ENCODE measurements around the gene RECQL. TPM values are rescaled to one million over a fixed set of nuclear protein-coding genes. Genes with fewer than 3 reads are reported as not detected.
A peak's percentile ranks its signal among the peaks of the same experiment; 100 is the strongest.

Gene RECQL
- total RNA-seq, 6 donors from 2014 or later: 15.7 to 34.2 (median 28.0) TPM

DNA sequence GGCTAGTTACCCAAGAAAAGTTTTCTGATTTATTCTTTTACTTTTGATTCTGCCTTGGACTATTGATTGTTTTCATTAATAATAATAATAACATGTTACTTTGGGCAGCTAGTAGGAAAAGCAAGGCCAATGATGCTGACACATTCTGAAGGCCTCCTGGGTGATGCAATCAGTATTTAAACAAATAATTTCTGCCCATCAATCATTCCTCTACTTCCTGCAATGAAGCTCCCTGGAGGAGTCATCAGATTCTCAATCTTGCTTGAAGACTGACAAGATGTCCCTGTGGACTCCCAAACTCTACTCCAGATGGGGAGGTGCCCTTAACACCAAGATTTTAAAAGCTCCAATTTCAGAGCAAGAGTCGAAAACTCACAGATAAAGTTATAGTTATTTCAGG, 24.6 kb upstream of the RECQL start, which contains the start of gene SPX:
TSS of gene SPX (plus strand) at position 244 of the 400 bp plus-strand sequence. CDS start 177 bp downstream, outside the sequence.
- H3K27me3 ChIP-seq: peaks cover 0 to 10% (median 2%) of the 10 kb centered on the region in 4 donors
- peaks cover 0 to 25% (median 12%) of the 10 kb centered on the region in 4 donors for H3K4me1 ChIP-seq
- 85 to 100% methylated on average over 1 of the region's 1 CpG for WGBS, 2 donors
- no peaks in the 10 kb centered on the region for H3K36me3 ChIP-seq
- DNase-seq (no peak), ATAC-seq (ENCODE audit: low FRiP score in 2 of 2) (no peak)
- no peak within 1 kb of the TSS for H3K27ac ChIP-seq
- TF ChIP-seq EP300 (IDR thresholded peaks at IDR 0.05) (no peak), POLR2A (IDR thresholded peaks at IDR 0.05) (no peak), POLR2AphosphoS5 (IDR thresholded peaks at IDR 0.05) (no peak)
- TF ChIP-seq, protein P1, sequence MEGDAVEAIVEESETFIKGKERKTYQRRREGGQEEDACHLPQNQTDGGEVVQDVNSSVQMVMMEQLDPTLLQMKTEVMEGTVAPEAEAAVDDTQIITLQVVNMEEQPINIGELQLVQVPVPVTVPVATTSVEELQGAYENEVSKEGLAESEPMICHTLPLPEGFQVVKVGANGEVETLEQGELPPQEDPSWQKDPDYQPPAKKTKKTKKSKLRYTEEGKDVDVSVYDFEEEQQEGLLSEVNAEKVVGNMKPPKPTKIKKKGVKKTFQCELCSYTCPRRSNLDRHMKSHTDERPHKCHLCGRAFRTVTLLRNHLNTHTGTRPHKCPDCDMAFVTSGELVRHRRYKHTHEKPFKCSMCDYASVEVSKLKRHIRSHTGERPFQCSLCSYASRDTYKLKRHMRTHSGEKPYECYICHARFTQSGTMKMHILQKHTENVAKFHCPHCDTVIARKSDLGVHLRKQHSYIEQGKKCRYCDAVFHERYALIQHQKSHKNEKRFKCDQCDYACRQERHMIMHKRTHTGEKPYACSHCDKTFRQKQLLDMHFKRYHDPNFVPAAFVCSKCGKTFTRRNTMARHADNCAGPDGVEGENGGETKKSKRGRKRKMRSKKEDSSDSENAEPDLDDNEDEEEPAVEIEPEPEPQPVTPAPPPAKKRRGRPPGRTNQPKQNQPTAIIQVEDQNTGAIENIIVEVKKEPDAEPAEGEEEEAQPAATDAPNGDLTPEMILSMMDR (IDR thresholded peaks at IDR 0.05): no peak
- peaks cover 0 to 3% (median 0%) of the 10 kb centered on the region in 4 donors for H3K9me3 ChIP-seq
- H3K4me3 ChIP-seq: peak within 1 kb of the TSS in 2 of 4 donors; percentile 59 to 65

DNA sequence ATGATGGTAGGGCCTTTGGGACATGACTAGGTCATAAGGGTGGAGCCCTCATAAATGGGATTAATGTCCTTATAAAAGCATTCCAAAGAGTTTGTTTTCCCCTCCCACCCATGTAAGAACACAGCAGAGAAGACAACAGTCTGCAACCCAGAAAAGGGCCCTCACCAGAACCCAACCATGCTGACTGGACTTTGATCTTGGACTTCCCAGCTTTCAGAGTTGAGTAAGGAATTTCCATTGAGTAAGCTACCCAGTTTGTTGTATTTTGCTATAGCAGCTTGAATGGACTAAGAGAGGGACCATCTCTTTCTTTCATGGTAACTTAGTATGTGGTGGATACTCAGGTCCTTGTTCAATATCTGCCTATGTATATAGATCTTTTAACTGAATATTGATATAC, 21.7 kb upstream of the RECQL start:
- H3K4me1 ChIP-seq: peaks cover 0 to 12% (median 6%) of the 10 kb centered on the region in 4 donors
- peaks cover 0 to 3% (median 0%) of the 10 kb centered on the region in 4 donors for H3K9me3 ChIP-seq
- H3K36me3 ChIP-seq: no peaks in the 10 kb centered on the region
- ATAC-seq (ENCODE audit: low FRiP score in 2 of 2) (no peak), DNase-seq (no peak)
- TF ChIP-seq POLR2A (IDR thresholded peaks at IDR 0.05) (no peak), EP300 (IDR thresholded peaks at IDR 0.05) (no peak), POLR2AphosphoS5 (IDR thresholded peaks at IDR 0.05) (no peak)
- TF ChIP-seq, protein P1 (IDR thresholded peaks at IDR 0.05): no peak
- H3K4me3 ChIP-seq: no peak overlapping the region
- H3K27me3 ChIP-seq: peaks cover 0 to 10% (median 2%) of the 10 kb centered on the region in 4 donors
- no peak overlapping the region for H3K27ac ChIP-seq

DNA sequence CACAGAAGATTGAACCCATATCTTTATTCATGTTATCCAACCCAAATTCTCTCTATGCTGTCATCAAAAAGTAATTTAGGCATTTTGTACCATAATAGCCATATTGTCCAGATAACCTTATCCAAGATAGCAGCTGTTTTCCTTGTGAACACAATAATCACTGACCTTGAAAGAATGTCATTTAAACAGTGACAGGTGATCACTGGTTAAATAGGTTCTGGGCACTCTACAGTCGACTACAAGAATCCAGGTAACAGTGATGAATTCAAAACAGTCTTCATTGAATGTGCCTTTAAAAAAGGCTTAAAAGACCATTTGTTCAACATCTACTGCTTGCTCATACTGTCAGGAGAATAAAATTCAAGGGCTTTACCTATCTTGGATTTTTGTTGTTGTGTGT, 20.1 kb upstream of the RECQL start:
- no peaks in the 10 kb centered on the region for H3K27me3 ChIP-seq
- no peak overlapping the region for H3K4me3 ChIP-seq
- H3K36me3 ChIP-seq: peaks cover 0 to 13% (median under 1%) of the 10 kb centered on the region in 4 donors
- no peak overlapping the region for H3K27ac ChIP-seq
- ATAC-seq (ENCODE audit: low FRiP score in 2 of 2) (no peak), DNase-seq (no peak)
- H3K4me1 ChIP-seq: no peaks in the 10 kb centered on the region
- H3K9me3 ChIP-seq: peaks cover 0 to 3% (median 0%) of the 10 kb centered on the region in 4 donors
- WGBS, 2 donors: 43 to 44% methylated on average over 1 of the region's 1 CpG
- TF ChIP-seq POLR2A (IDR thresholded peaks at IDR 0.05) (no peak), POLR2AphosphoS5 (IDR thresholded peaks at IDR 0.05) (no peak), EP300 (IDR thresholded peaks at IDR 0.05) (no peak)
- TF ChIP-seq, protein P1 (IDR thresholded peaks at IDR 0.05): no peak

DNA sequence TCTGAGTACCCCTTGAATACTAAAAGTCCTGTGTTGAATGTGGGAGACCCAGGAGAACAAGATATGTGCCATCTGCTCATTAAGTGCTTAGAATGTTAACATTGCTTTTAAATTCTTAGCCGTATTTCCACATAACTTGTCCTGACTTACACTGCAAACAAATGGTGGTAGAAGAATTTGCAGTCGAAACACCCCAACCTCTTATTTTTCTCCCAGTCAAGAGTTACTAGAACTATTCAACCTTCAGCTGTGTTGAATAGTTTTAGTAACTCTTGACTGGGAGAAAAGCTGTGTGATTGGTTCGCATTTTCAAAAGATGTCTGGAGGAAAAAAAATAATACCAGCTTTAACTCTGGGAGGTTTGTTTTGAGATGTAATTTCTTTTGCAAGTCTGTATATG, 17.0 kb upstream of the RECQL start:
- H3K4me1 ChIP-seq: no peaks in the 10 kb centered on the region
- no peak for ATAC-seq (ENCODE audit: low FRiP score in 2 of 2)
- TF ChIP-seq POLR2A (IDR thresholded peaks at IDR 0.05): no peak
- TF ChIP-seq EP300 (IDR thresholded peaks at IDR 0.05): no peak
- TF ChIP-seq, protein P1 (IDR thresholded peaks at IDR 0.05): no peak
- H3K27me3 ChIP-seq: no peaks in the 10 kb centered on the region
- H3K4me3 ChIP-seq: no peak overlapping the region
- H3K9me3 ChIP-seq: no peaks in the 10 kb centered on the region
- no peak for DNase-seq
- peaks cover 2 to 42% (median 11%) of the 10 kb centered on the region in 4 donors for H3K36me3 ChIP-seq
- WGBS, 2 donors: 70 to 79% methylated on average over 3 of the region's 3 CpGs
- no peak overlapping the region for H3K27ac ChIP-seq

DNA sequence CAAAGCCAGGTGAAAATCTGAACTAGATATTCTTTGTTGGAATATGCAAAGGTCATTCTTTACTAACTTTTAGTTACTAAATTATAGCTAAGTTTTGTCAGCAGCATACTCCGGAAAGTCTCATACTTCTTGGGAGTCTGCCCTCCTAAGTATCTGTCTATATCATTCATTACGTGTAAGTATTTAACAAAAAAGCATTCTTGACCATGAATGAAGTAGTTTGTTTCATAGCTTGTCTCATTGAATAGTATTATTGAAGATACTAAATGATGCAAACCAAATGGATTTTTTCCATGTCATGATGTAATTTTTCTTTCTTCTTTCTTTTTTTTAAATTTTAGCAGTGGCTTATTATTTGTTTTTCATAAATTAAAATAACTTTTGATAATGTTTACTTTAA, 14.8 kb upstream of the RECQL start:
- peaks cover 8 to 59% (median 13%) of the 10 kb centered on the region in 4 donors for H3K36me3 ChIP-seq
- H3K27me3 ChIP-seq: no peaks in the 10 kb centered on the region
- H3K4me3 ChIP-seq: no peak overlapping the region
- ATAC-seq (ENCODE audit: low FRiP score in 2 of 2): no peak
- no peak overlapping the region for H3K27ac ChIP-seq
- no peak for DNase-seq
- no peaks in the 10 kb centered on the region for H3K4me1 ChIP-seq
- no peaks in the 10 kb centered on the region for H3K9me3 ChIP-seq
- no peak for TF ChIP-seq EP300 (IDR thresholded peaks at IDR 0.05)
- no peak for TF ChIP-seq POLR2AphosphoS5 (IDR thresholded peaks at IDR 0.05)
- TF ChIP-seq, protein P1 (IDR thresholded peaks at IDR 0.05): no peak
- no peak for TF ChIP-seq POLR2A (IDR thresholded peaks at IDR 0.05)
- WGBS, 2 donors: 93 to 97% methylated on average over 2 of the region's 2 CpGs
